HepG2 (cell line): Measurements from ENCODE around the gene APH1B.

Experiments
- HCFC1 ChIP-seq: fragments of 150-350 bp; IDR thresholded peaks from 2 replicates; pipeline ENCODE4 v1.6.1; 2014; ENCODE audit warnings: low read depth, low read length
- IRF2 ChIP-seq: IDR thresholded peaks from 2 replicates; pipeline ENCODE4 v1.6.1; 2018; ENCODE audit warnings: missing genetic modification reagents, missing compliant biosample characterization
- PCBP2 ChIP-seq: fragments of 200-400 bp; formaldehyde crosslinking; optimal IDR thresholded peaks from 2 replicates; pipeline ENCODE3; 2018; ENCODE audit warnings: low read length, low read depth; ENCODE audit not compliant: poor library complexity, severe bottlenecking
- TF ChIP-seq, protein P1 (sequence below): sonication (generic); formaldehyde crosslinking; IDR thresholded peaks from 2 replicates; pipeline ENCODE4 v1.4.0; 2020; ENCODE audit warnings: mild to moderate bottlenecking, missing genetic modification reagents, borderline replicate concordance
- TF ChIP-seq, protein P2 (sequence below): sonication (generic); formaldehyde crosslinking; IDR thresholded peaks from 2 replicates; pipeline ENCODE4 v1.4.0; 2020; ENCODE audit warnings: mild to moderate bottlenecking, missing genetic modification reagents

DNA sequence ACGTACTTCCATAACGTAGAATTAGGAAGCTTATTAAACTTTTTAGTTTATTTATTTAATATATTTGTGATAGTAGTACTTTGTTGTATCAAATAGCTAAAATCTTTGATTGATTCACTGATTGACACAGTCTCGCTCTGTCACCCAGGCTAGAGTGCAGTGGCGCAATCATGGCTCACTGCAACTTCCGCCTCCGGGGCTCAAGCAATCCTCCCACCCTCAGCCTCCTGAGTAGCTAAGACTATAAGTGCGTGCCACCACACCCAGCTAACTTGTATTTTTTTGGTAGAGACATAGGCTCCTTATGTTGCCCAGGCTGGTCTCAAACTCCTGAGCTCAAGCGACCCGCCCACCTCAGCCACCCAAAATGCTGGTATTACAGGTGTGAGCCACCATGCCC is 5.7 kb downstream of the APH1B start:
- TF ChIP-seq PCBP2, result no peak
- TF ChIP-seq, protein P1, sequence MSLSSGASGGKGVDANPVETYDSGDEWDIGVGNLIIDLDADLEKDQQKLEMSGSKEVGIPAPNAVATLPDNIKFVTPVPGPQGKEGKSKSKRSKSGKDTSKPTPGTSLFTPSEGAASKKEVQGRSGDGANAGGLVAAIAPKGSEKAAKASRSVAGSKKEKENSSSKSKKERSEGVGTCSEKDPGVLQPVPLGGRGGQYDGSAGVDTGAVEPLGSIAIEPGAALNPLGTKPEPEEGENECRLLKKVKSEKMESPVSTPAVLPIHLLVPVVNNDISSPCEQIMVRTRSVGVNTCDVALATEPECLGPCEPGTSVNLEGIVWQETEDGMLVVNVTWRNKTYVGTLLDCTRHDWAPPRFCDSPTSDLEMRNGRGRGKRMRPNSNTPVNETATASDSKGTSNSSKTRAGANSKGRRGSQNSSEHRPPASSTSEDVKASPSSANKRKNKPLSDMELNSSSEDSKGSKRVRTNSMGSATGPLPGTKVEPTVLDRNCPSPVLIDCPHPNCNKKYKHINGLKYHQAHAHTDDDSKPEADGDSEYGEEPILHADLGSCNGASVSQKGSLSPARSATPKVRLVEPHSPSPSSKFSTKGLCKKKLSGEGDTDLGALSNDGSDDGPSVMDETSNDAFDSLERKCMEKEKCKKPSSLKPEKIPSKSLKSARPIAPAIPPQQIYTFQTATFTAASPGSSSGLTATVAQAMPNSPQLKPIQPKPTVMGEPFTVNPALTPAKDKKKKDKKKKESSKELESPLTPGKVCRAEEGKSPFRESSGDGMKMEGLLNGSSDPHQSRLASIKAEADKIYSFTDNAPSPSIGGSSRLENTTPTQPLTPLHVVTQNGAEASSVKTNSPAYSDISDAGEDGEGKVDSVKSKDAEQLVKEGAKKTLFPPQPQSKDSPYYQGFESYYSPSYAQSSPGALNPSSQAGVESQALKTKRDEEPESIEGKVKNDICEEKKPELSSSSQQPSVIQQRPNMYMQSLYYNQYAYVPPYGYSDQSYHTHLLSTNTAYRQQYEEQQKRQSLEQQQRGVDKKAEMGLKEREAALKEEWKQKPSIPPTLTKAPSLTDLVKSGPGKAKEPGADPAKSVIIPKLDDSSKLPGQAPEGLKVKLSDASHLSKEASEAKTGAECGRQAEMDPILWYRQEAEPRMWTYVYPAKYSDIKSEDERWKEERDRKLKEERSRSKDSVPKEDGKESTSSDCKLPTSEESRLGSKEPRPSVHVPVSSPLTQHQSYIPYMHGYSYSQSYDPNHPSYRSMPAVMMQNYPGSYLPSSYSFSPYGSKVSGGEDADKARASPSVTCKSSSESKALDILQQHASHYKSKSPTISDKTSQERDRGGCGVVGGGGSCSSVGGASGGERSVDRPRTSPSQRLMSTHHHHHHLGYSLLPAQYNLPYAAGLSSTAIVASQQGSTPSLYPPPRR, result no peak
- TF ChIP-seq, protein P2, sequence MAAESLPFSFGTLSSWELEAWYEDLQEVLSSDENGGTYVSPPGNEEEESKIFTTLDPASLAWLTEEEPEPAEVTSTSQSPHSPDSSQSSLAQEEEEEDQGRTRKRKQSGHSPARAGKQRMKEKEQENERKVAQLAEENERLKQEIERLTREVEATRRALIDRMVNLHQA (CRISPR knock-in tag), result no peak
- no peak for TF ChIP-seq HCFC1
- TF ChIP-seq IRF2, result no peak
